GM23338 (cell line): ENCODE data around the gene SPN. TPM values are rescaled to one million over a fixed set of nuclear protein-coding genes. Genes with fewer than 3 reads are reported as not detected.

ENCODE experiments used
- ATAC-seq: fragments of 200-7000 bp; cut with Tn5 transposase; 3 replicates; pipeline ENCODE4 v1.9.1; 2020
- DNase-seq: peaks from one replicate; pipeline ENCODE4 v3.0.0-alpha.2; 2015; ENCODE audit warnings: low spot score
- H2AFZ ChIP-seq: fragments of 200-600 bp; sonication (generic); 2 replicates; pipeline ENCODE4 v1.8.0; 2016; ENCODE audit warnings: antibody characterized with exemption, mild to moderate bottlenecking, moderate library complexity
- H3F3A ChIP-seq: fragments of 200-600 bp; sonication (generic); replicated peaks from 2 replicates; pipeline ENCODE4 v1.8.0; 2017; ENCODE audit warnings: antibody characterized with exemption, mixed run types, low read depth
- H3K27ac ChIP-seq: fragments of 200-600 bp; sonication (generic); 2 replicates; pipeline ENCODE4 v1.6.1; 2016; ENCODE audit warnings: low read depth
- H3K27me3 ChIP-seq: fragments of 200-600 bp; sonication (generic); 2 replicates; pipeline ENCODE4 v1.8.0; 2016; ENCODE audit warnings: mild to moderate bottlenecking, mixed run types, moderate library complexity; ENCODE audit not compliant: insufficient read depth
- H3K36me3 ChIP-seq: fragments of 200-600 bp; sonication (generic); 2 replicates; pipeline ENCODE4 v1.8.0; 2016; ENCODE audit warnings: mild to moderate bottlenecking; ENCODE audit not compliant: insufficient read depth
- H3K4me1 ChIP-seq: fragments of 200-600 bp; sonication (generic); 2 replicates; pipeline ENCODE4 v1.8.0; 2016; ENCODE audit warnings: mild to moderate bottlenecking, moderate library complexity; ENCODE audit not compliant: insufficient read depth
- H3K4me2 ChIP-seq: fragments of 200-600 bp; sonication (generic); 2 replicates; pipeline ENCODE4 v1.7.1; 2017; ENCODE audit warnings: mixed run types
- H3K4me3 ChIP-seq: fragments of 200-600 bp; sonication (generic); 2 replicates; pipeline ENCODE4 v1.6.1; 2016; ENCODE audit warnings: mixed run types
- H3K79me2 ChIP-seq: fragments of 200-600 bp; sonication (generic); replicated peaks from 2 replicates; pipeline ENCODE4 v1.8.0; 2017; ENCODE audit warnings: mild to moderate bottlenecking; ENCODE audit not compliant: insufficient read depth
- H3K9me2 ChIP-seq: fragments of 200-600 bp; sonication (generic); 2 replicates; pipeline ENCODE4 v1.8.0; 2017; ENCODE audit not compliant: insufficient read depth
- H4K20me1 ChIP-seq: fragments of 200-600 bp; sonication (generic); replicated peaks from 2 replicates; pipeline ENCODE4 v1.8.0; 2017; ENCODE audit warnings: mild to moderate bottlenecking; ENCODE audit not compliant: insufficient read depth
- H3K27ac Mint-ChIP-seq: 2 replicates; pipeline ENCODE4 v1.8.0; 2020; ENCODE audit warnings: inconsistent platforms, mild to moderate bottlenecking, moderate library complexity, mixed read lengths
- H3K27me3 Mint-ChIP-seq: 3 replicates; pipeline ENCODE4 v1.8.0; 2022; ENCODE audit warnings: low read depth, mild to moderate bottlenecking, moderate library complexity, mixed read lengths, inconsistent platforms; ENCODE audit not compliant: insufficient read depth, poor library complexity
- H3K36me3 Mint-ChIP-seq: 3 replicates; pipeline ENCODE4 v1.8.0; 2021; ENCODE audit warnings: low read depth, mild to moderate bottlenecking, inconsistent platforms, moderate library complexity, mixed read lengths
- H3K4me1 Mint-ChIP-seq: 3 replicates; pipeline ENCODE4 v1.8.0; 2020; ENCODE audit warnings: mild to moderate bottlenecking, inconsistent platforms, mixed read lengths
- H3K4me3 Mint-ChIP-seq: 3 replicates; pipeline ENCODE4 v1.8.0; 2021; ENCODE audit warnings: moderate library complexity, mild to moderate bottlenecking, inconsistent platforms, mixed read lengths
- H3K9me3 Mint-ChIP-seq: 3 replicates; pipeline ENCODE4 v1.8.0; 2020; ENCODE audit warnings: moderate library complexity, mild to moderate bottlenecking, inconsistent platforms, mixed read lengths
- EZH2 ChIP-seq: fragments of 200-600 bp; sonication (generic); IDR thresholded peaks from one replicate; pipeline ENCODE4 v1.8.0; 2017; ENCODE audit warnings: antibody characterized with exemption, mild to moderate bottlenecking, low read depth; ENCODE audit not compliant: unreplicated experiment
- EZH2phosphoT487 ChIP-seq: fragments of 200-600 bp; sonication (generic); IDR thresholded peaks from one replicate; pipeline ENCODE4 v1.8.1; 2018; ENCODE audit warnings: antibody characterized with exemption; ENCODE audit not compliant: unreplicated experiment
- POLR2AphosphoS5 ChIP-seq: IDR thresholded peaks from 2 replicates; pipeline ENCODE4 v1.6.1; 2016; ENCODE audit warnings: antibody characterized with exemption, low read depth
- ZNF462 ChIP-seq: fragments of 250-450 bp; sonication (Bioruptor Pico); IDR thresholded peaks from 2 replicates; pipeline ENCODE4 v1.5.0; 2020; ENCODE audit warnings: mild to moderate bottlenecking, moderate library complexity
- polyA plus RNA-seq: library from polyadenylated mRNA; unstranded; fragments of >200 nt; fragmentation: Nextera tagmentation; extraction: Ambion mirVana; gene quantifications from 2 replicates; pipeline ENCODE4 v1.2.1, GENCODE V29; 2016
- total RNA-seq: library from RNA; depleted of rRNA; stranded (reverse); fragments of >200 nt; shearing (Covaris generic); gene quantifications from 2 replicates; pipeline ENCODE4 v1.2.3, GENCODE V29; 2014
- TF ChIP-seq, protein P1 (sequence below): IDR thresholded peaks from one replicate; pipeline ENCODE4 v1.6.1; 2018; ENCODE audit warnings: antibody characterized with exemption; ENCODE audit not compliant: unreplicated experiment

Gene SPN
- total and polyA plus RNA-seq, 2 experiments from 2014 or later, result 0.52 to 2.3 TPM

DNA sequence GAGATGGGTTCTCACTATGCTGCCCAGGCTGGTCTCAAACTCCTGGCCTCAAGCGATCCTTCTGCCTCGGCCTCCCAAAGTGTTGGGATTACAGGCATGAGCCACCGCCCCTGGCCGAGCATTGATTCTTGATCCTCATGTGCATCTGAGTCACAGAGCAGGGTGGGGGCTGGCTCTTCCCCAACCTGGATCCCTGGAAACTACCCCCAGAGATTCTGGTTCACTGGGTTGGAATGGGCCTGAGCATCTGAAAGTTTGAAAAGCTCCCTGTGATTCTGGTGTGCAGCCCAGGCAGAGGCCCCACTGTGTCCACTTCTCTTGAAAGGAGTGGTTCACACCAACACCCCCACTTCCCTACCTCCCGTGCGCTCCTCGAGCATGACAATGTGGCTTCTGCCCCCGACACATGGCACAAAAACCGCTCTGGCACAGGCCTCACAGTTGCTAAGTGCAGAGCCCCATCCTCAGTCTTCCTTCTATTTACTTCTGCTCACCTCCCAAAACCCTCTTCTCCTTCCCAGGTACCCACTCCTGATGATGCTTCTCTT is 20.6 kb downstream of the SPN start (continued):
- TF ChIP-seq ZNF462 (CRISPR knock-in tag), result no peak
- TF ChIP-seq POLR2AphosphoS5, result no peak
- no peak for TF ChIP-seq EZH2

GRCh38 chr16:29684679-29685078 is 21.6 kb downstream of the SPN start:
- Histone ChIP-seq H4K20me1 (peaks cover 14% of the 10 kb centered on the region; the same call in 1 of the 2 replicates), H3K79me2 (peaks cover 92% of the 10 kb centered on the region), H3K4me1 (peaks cover 37% of the 10 kb centered on the region), H3K36me3 (no peaks in the 10 kb centered on the region; the same call in 1 of the 2 replicates), H2AFZ (no peak overlapping the region), H3K27me3 (no peaks in the 10 kb centered on the region), H3F3A (peaks cover 10% of the 10 kb centered on the region; the same call in 1 of the 2 replicates), H3K4me3 (no peak overlapping the region), H3K27ac (no peak overlapping the region), H3K9me2 (no peaks in the 10 kb centered on the region), H3K4me2 (no peak overlapping the region)
- DNase-seq (no peak), ATAC-seq (no peak)
- Mint-ChIP-seq H3K36me3 (peaks cover 70% of the 10 kb centered on the region), H3K9me3 (peaks cover under 1% of the 10 kb centered on the region; the same call in 2 of the 3 replicates), H3K27ac (no peak overlapping the region), H3K4me3 (no peak overlapping the region), H3K4me1 (peaks cover 31% of the 10 kb centered on the region), H3K27me3 (peaks cover 17% of the 10 kb centered on the region)
- no peak for TF ChIP-seq EZH2phosphoT487
- TF ChIP-seq EZH2, result no peak
- TF ChIP-seq, protein P1, sequence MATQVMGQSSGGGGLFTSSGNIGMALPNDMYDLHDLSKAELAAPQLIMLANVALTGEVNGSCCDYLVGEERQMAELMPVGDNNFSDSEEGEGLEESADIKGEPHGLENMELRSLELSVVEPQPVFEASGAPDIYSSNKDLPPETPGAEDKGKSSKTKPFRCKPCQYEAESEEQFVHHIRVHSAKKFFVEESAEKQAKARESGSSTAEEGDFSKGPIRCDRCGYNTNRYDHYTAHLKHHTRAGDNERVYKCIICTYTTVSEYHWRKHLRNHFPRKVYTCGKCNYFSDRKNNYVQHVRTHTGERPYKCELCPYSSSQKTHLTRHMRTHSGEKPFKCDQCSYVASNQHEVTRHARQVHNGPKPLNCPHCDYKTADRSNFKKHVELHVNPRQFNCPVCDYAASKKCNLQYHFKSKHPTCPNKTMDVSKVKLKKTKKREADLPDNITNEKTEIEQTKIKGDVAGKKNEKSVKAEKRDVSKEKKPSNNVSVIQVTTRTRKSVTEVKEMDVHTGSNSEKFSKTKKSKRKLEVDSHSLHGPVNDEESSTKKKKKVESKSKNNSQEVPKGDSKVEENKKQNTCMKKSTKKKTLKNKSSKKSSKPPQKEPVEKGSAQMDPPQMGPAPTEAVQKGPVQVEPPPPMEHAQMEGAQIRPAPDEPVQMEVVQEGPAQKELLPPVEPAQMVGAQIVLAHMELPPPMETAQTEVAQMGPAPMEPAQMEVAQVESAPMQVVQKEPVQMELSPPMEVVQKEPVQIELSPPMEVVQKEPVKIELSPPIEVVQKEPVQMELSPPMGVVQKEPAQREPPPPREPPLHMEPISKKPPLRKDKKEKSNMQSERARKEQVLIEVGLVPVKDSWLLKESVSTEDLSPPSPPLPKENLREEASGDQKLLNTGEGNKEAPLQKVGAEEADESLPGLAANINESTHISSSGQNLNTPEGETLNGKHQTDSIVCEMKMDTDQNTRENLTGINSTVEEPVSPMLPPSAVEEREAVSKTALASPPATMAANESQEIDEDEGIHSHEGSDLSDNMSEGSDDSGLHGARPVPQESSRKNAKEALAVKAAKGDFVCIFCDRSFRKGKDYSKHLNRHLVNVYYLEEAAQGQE, result no peak
- TF ChIP-seq ZNF462 (CRISPR knock-in tag), result no peak
